Activated T-cell treated with anti-CD3 and anti-CD28 coated beads for 48 hours (primary cell): ENCODE results near the gene EMC8.

Source experiments
- DNase-seq: peaks from one replicate; pipeline ENCODE4 v3.0.0-alpha.2; 2020; ENCODE audit warnings: low read depth

EMC8 gene

GRCh38 chr16:85729452-85730185, 69.7 kb downstream of the EMC8 start:
- no peak for DNase-seq

DNA sequence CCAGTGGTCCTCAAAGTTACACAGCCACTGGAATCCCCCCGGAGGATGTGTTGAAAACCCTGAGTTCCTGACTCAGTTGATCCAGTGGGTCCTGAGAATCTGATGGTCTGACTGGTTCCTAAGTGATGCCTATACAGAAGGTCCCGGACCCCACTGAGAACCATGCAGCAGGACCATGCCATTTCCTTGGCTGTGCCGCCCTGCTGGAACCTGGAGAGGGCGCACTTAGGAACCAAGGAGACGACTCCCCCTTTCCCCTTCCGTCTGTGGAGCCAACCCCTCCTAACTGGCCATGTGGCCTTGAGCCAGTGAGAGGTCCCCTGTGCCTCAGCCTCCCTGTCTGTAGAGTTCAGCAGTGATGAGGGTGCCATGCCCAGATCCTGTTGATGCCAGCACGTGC, 70.5 kb downstream of the EMC8 start:
- DNase-seq: no peak
